ENCODE results near the gene MREG. TPM values are rescaled to one million over a fixed set of nuclear protein-coding genes. Genes with fewer than 3 reads are reported as not detected.
A peak's percentile ranks its signal among the peaks of the same experiment; 100 is the strongest.
"Not testable (repeated sequence)": the region's sequence is repeated elsewhere in the genome, so short reads cannot be mapped to it uniquely, and the experiment has no call there.

MREG gene
- total RNA-seq, 2 experiments from 2014 or later = 9.0 to 9.6 TPM

DNA sequence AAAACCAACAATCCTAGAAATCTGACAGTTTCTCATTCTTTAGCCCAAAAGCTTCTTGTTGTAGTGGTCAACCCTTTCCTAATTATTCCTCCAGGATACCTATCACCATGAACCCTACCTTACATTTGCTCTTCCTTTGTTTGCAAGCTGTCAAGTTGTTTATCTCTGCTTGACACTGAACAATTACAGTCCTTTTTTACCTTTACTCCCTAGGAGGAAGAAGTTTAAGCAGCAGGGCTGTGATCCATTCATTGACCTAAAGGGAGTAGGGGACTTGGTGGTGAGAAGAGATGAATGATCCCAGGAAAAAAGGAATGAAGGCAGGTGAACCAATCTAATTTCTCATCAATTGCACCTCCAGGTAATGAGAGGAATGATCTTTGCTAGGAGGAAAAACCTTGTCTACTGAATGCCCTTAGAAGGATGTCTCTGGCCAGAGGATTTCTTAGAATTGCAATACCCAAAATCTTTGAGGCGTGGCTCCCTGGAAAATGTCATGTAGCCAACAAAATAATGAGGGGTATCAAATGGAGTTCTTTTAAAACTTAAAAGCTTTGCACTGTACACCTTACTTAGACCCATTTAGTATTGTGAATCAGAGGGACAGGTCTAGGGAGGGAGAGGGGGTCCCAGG lies 47.7 kb downstream of the MREG start:
- H3K4me1 Mint-ChIP-seq = peaks cover 33% of the 10 kb centered on the region
- peaks cover 4% of the 10 kb centered on the region for H3K9me3 Mint-ChIP-seq
- no peak overlapping the region for H3K4me3 Mint-ChIP-seq
- DNase-seq = no peak
- CTCF ChIA-PET = no interaction called here
- no peaks in the 10 kb centered on the region for H3K27me3 Mint-ChIP-seq
- POLR2A ChIA-PET = no interaction called here
- peak overlapping the region; percentile 54 for H3K27ac Mint-ChIP-seq
- peaks cover 14% of the 10 kb centered on the region for H3K36me3 Mint-ChIP-seq (ENCODE audit: low read depth)

DNA sequence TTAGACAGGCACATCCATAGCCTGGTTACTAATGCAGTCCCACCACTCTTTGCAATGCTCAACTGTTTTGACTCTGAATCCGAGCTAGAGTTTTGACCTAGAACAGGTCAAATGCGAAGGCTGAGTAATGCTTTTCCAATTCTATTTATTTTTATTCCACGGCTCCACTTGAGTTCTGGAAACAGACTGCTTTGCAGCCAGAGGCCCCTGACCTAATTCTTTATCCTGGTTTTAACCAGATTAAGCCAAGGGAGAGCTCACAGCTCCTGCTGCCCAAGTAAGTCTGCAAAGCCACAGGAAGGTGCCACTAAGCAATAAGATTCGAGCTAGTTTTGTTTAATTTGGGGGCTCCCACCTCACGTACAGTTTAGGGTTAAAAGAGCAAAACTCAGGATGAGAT lies 51.4 kb downstream of the MREG start:
- DNase-seq = no peak
- Mint-ChIP-seq H3K36me3 (ENCODE audit: low read depth) (peaks cover 13% of the 10 kb centered on the region), H3K4me1 (peaks cover 16% of the 10 kb centered on the region), H3K27me3 (no peaks in the 10 kb centered on the region), H3K9me3 (no peaks in the 10 kb centered on the region), H3K27ac (no peak overlapping the region), H3K4me3 (no peak overlapping the region)
- POLR2A ChIA-PET = no interaction called here
- CTCF ChIA-PET = no interaction called here

GRCh38 chr2:215958257-215958656 lies 55.1 kb downstream of the MREG start:
- H3K9me3 Mint-ChIP-seq = no peaks in the 10 kb centered on the region
- CTCF ChIA-PET = interaction anchor here (1.2 kb wide), 1 partner anchor 25 kb away, joined by 3 read pairs; no protein-coding TSS in a partner anchor
- DNase-seq = no peak
- POLR2A ChIA-PET = no interaction called here
- no peaks in the 10 kb centered on the region for H3K27me3 Mint-ChIP-seq
- peaks cover 10% of the 10 kb centered on the region for H3K36me3 Mint-ChIP-seq (ENCODE audit: low read depth)
- no peak overlapping the region for H3K27ac Mint-ChIP-seq
- H3K4me3 Mint-ChIP-seq = no peak overlapping the region
- H3K4me1 Mint-ChIP-seq = no peaks in the 10 kb centered on the region

- H3K4me3 Mint-ChIP-seq; DNase-seq; H3K9me3 Mint-ChIP-seq; POLR2A ChIA-PET; H3K36me3 Mint-ChIP-seq (ENCODE audit: low read depth); H3K4me1 Mint-ChIP-seq; H3K27me3 Mint-ChIP-seq; H3K27ac Mint-ChIP-seq: not testable (repeated sequence)
- CTCF ChIA-PET = interaction anchor here (1.2 kb wide), 1 partner anchor 24 kb away, joined by 3 read pairs; no protein-coding TSS in a partner anchor
Observed at GRCh38 chr2:215957354-215958122, 55.8 kb downstream of the MREG start.

DNA sequence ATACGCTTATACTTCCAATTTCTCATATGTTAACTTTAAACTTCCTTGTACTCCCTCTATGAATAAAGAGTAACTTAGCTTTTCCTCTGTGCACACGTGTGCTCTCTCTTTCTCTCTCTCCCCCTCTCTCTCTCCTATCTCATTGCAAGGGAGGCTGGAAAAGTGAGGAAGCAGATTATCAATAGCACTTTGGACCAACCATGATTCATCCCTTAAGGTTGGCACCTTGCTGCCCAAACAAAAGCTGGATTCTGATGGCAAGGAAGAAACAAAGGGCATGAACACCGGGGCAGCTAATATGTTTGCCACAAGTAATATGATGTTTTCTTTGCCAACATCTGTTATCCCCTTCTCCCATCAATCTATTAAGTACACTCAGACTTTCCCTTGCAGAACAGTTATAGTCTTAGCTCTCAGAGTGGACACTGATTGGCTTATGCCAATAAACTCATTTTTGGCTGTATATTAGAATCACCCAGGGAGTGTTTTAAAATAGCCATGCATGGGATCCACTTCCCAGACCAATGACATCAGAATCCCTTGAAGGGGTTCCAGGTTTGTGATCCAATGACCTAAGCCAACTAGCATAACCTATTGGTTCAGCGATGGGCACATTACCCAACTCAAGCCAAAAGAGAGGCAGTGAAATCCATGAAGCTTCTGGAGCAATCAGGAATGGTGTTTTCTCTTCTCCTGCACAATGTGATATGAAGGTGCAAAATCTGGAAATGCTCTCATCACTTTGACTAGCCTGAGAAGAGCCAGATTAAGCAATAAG lies 60.3 kb downstream of the MREG start:
- Mint-ChIP-seq H3K27me3 (no peaks in the 10 kb centered on the region), H3K36me3 (ENCODE audit: low read depth) (no peaks in the 10 kb centered on the region), H3K4me3 (no peak overlapping the region), H3K9me3 (no peaks in the 10 kb centered on the region), H3K4me1 (peaks cover 2% of the 10 kb centered on the region), H3K27ac (no peak overlapping the region)
- ChIA-PET CTCF (no interaction called here), POLR2A (interaction anchor here (0.6 kb wide), 1 partner anchor 1144 kb away, joined by 3 read pairs; no protein-coding TSS in a partner anchor)
- DNase-seq = no peak

- Mint-ChIP-seq H3K4me3 (no peak overlapping the region), H3K4me1 (peaks cover 2% of the 10 kb centered on the region), H3K36me3 (ENCODE audit: low read depth) (no peaks in the 10 kb centered on the region), H3K27ac (no peak overlapping the region), H3K27me3 (no peaks in the 10 kb centered on the region), H3K9me3 (no peaks in the 10 kb centered on the region)
- ChIA-PET POLR2A (no interaction called here), CTCF (interaction anchor here (1.0 to 1.5 kb wide), 2 partner anchors 17 to 20 kb away, joined by 4 read pairs; no protein-coding TSS in a partner anchor)
- DNase-seq = no peak
Observed at GRCh38 chr2:215951558-215951957, 61.8 kb downstream of the MREG start.

DNA sequence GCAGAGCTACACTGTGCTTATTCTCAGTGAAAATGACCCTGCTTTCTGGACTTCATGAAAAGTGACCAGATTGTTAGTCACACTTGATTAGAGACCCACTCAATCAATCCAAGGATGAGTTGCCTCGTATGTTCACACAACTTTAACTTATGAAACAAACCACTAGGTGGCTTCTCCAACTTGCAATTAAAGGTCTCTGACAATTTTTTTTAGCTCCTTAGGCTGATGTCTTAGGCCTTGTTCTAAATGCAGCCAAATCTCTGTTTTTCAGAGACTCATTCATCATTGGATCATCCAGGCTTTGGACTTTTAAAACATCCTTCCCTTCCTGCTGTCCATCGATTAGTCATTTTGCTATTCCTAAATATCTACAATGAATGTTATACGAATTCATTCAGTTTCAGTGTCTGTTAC lies 63.4 kb downstream of the MREG start:
- peaks cover 2% of the 10 kb centered on the region for H3K4me1 Mint-ChIP-seq
- POLR2A ChIA-PET = no interaction called here
- no peaks in the 10 kb centered on the region for H3K27me3 Mint-ChIP-seq
- peaks cover 4% of the 10 kb centered on the region for H3K36me3 Mint-ChIP-seq (ENCODE audit: low read depth)
- H3K4me3 Mint-ChIP-seq = no peak overlapping the region
- CTCF ChIA-PET = interaction anchor here (0.6 to 1.5 kb wide), 5 partner anchors 16 to 73 kb away, joined by 3 to 4 read pairs (median 4); no protein-coding TSS in a partner anchor
- no peaks in the 10 kb centered on the region for H3K9me3 Mint-ChIP-seq
- DNase-seq = no peak
- H3K27ac Mint-ChIP-seq = no peak overlapping the region

GRCh38 chr2:215948051-215948450 lies 65.3 kb downstream of the MREG start:
- Mint-ChIP-seq H3K9me3 (no peaks in the 10 kb centered on the region), H3K27ac (no peak overlapping the region), H3K27me3 (no peaks in the 10 kb centered on the region), H3K4me3 (no peak overlapping the region), H3K4me1 (peaks cover 2% of the 10 kb centered on the region), H3K36me3 (ENCODE audit: low read depth) (peaks cover 13% of the 10 kb centered on the region)
- no peak for DNase-seq
- CTCF ChIA-PET = interaction anchor here (1.1 kb wide), 1 partner anchor 17 kb away, joined by 4 read pairs; no protein-coding TSS in a partner anchor
- POLR2A ChIA-PET = no interaction called here

DNA sequence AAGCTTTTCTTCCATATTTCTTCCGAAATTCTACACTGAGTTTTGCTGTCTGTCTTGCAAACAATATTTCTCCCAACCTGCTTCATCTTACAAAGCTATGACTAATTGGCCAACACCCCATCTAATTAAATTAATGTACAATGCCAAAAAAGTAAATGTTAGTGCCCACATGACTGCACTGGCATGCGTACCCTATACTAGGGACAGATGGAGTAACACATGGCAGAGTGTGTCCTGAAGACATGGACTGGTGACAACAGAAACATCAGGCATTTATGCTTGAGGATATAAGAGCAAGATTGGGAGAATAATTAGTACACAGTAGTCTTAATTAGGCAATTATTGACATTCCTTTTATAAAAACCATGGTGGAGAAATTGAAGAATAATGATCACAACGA lies 66.8 kb downstream of the MREG start:
- no peaks in the 10 kb centered on the region for H3K27me3 Mint-ChIP-seq
- POLR2A ChIA-PET = no interaction called here
- CTCF ChIA-PET = interaction anchor here (0.6 to 1.5 kb wide), 4 partner anchors 16 to 262 kb away, joined by 3 to 4 read pairs (median 4); no protein-coding TSS in a partner anchor
- H3K9me3 Mint-ChIP-seq = no peaks in the 10 kb centered on the region
- peaks cover 13% of the 10 kb centered on the region for H3K36me3 Mint-ChIP-seq (ENCODE audit: low read depth)
- H3K4me1 Mint-ChIP-seq = peaks cover 2% of the 10 kb centered on the region
- no peak overlapping the region for H3K4me3 Mint-ChIP-seq
- no peak overlapping the region for H3K27ac Mint-ChIP-seq
- DNase-seq = no peak

DNA sequence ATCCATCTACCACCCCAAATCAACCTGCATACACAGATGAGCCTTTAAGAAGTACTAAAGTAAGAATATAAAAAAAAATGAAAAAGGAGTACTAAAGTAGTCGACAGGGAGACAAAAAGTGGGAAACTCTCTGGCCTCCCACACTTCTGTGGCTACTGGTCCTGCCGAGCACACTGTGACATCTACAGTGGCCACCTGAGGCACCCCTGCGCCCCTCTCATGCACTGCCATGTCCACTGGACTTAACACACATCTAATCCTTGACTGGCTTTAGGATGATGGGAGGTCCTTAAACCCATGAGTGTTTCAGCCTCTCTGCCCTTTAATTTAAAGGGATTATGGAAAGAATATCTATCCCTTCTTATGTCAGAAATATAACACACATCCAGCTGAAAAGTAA lies 71.2 kb downstream of the MREG start:
- POLR2A ChIA-PET = no interaction called here
- no peaks in the 10 kb centered on the region for H3K4me1 Mint-ChIP-seq
- CTCF ChIA-PET = no interaction called here
- H3K4me3 Mint-ChIP-seq = no peak overlapping the region
- no peak overlapping the region for H3K27ac Mint-ChIP-seq
- peaks cover 13% of the 10 kb centered on the region for H3K36me3 Mint-ChIP-seq (ENCODE audit: low read depth)
- H3K9me3 Mint-ChIP-seq = no peaks in the 10 kb centered on the region
- no peaks in the 10 kb centered on the region for H3K27me3 Mint-ChIP-seq
- no peak for DNase-seq

DNA sequence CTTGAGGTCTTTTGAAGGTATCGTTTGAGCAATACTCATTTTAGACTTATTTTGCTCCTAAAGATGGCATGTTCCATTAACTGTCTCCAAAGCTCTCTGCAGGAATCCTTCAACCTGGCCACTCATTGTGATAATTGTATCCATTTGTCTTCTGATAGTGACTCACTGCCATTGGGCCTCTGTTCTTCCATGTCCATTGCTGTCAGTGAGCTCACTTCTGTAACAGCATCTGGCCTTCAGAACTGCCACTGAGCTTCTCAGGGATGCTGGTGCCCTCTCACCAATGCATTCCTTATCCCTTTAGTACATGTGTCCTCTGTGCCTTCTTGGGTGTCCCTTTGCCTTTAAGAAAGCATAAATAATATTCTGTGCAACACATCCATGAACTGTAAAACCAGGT lies 71.6 kb downstream of the MREG start:
- Mint-ChIP-seq H3K27me3 (no peaks in the 10 kb centered on the region), H3K27ac (no peak overlapping the region), H3K4me1 (no peaks in the 10 kb centered on the region), H3K4me3 (no peak overlapping the region), H3K9me3 (no peaks in the 10 kb centered on the region), H3K36me3 (ENCODE audit: low read depth) (peaks cover 13% of the 10 kb centered on the region)
- no peak for DNase-seq
- ChIA-PET CTCF (no interaction called here), POLR2A (no interaction called here)

DNA sequence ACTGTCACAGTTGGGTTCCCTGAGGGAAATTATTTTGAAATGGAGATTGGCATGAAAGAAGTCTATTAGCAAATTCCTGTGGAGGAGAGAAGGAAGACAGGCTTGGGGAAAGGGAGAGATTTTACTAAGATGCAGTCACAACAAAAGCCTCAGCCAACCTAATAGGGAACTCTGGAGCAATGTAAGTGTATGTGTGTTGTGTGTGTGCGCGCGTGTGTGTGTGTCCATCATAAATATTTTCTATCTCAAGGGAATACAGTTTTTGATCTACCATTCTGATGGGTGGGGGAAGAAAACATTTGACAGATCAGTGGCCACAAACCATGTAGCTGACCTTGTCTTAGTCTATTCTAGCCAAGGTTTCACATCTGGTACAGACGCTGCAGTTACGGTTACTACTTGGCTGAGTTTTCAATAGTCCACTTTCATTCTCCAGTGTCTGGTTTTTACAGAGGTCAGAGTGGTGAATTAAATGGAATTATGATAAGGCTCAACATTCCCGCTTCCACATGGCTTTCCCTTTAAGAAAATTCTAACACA lies 72.6 kb downstream of the MREG start:
- no peaks in the 10 kb centered on the region for H3K4me1 Mint-ChIP-seq
- no peaks in the 10 kb centered on the region for H3K27me3 Mint-ChIP-seq
- CTCF ChIA-PET = no interaction called here
- H3K9me3 Mint-ChIP-seq = no peaks in the 10 kb centered on the region
- no peak overlapping the region for H3K4me3 Mint-ChIP-seq
- no peak overlapping the region for H3K27ac Mint-ChIP-seq
- no peak for DNase-seq
- POLR2A ChIA-PET = no interaction called here
- H3K36me3 Mint-ChIP-seq (ENCODE audit: low read depth) = peaks cover 10% of the 10 kb centered on the region

DNA sequence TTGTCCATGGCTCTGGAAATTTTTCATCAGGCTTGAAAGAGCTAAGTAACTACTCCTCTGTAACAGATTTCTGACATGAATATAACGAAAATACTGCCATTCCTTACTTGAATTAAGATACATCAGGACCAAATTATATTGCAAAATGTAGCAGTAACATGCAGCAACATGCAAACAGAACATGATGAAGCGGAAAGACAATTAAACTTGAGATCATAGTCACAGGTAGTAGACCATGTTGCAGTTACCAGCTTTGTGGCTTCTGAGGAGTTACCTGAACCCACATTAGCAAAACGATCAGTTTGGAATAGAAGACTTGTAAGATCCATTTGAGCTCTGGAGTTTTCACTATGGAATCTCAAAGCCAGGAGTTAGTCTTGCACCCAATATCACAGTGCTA lies 76.2 kb downstream of the MREG start:
- ChIA-PET CTCF (no interaction called here), POLR2A (no interaction called here)
- peaks cover 3% of the 10 kb centered on the region for H3K27me3 Mint-ChIP-seq
- H3K27ac Mint-ChIP-seq = no peak overlapping the region
- H3K9me3 Mint-ChIP-seq = no peaks in the 10 kb centered on the region
- H3K4me1 Mint-ChIP-seq = no peaks in the 10 kb centered on the region
- DNase-seq = no peak
- no peak overlapping the region for H3K4me3 Mint-ChIP-seq
- no peaks in the 10 kb centered on the region for H3K36me3 Mint-ChIP-seq (ENCODE audit: low read depth)

Measured in activated CD4-positive, alpha-beta T cell treated with anti-CD3 and anti-CD28 coated beads, Interleukin-2, amount 10 ng/mL, durations not matched to agents 7 days and 5 days (primary cell).